ENCODE data around the gene OR2Z1.

Gene OR2Z1, protein sequence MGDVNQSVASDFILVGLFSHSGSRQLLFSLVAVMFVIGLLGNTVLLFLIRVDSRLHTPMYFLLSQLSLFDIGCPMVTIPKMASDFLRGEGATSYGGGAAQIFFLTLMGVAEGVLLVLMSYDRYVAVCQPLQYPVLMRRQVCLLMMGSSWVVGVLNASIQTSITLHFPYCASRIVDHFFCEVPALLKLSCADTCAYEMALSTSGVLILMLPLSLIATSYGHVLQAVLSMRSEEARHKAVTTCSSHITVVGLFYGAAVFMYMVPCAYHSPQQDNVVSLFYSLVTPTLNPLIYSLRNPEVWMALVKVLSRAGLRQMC

DNA sequence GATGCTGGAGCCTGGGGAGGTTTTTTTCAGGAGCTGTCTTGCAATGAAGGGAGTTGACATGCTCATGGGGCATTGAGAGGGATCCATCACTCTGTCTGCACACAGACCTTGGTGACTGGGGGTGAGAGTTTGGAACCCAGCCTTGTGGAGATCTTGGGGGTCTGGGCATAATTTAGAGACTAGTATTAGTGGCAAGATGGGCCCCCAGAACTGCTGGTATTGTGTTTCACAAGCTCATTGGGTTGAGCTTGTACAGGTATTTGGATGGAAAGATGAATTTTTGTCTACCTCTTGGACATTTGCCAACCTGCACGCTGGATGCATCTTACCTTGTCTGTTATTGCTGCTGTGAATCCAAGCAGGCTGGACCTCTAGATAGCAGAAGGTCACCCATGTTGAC, at the start of gene OR2Z1:
OR2Z1 (plus strand) TSS at position 301 of the 400 bp plus-strand sequence. CDS start 9,395 bp downstream, outside the sequence.
- DNase-seq = no peak

- DNase-seq = no peak
These were observed 48.0 kb upstream of the OR2Z1 start for GRCh38 chr19:8673276-8673891.

GRCh38 chr19:8675066-8675465, 46.4 kb upstream of the OR2Z1 start:
- no peak for DNase-seq

DNA sequence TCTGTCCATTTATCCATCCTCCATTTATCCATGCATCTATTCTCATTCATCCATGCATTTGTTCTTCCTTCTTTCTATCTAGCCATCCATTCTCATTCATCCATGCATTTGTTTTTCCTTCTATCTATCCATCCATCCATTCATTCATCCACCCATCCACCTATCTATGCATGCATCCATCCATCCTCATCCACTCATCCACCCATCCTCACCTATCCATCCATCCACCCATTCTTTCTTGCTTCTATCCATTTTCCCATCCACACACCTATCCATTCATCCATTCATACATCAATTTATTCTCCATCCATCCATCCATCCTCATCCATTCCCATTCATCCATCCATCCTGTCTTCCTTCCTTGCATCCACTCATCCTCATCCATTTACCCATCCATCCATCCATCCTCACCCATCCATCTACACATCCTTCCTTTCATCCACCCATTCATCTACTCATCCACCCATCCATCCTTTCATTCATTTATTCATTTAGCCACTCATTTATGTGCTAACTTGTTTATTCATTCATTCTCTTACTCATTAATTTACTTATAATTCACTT, 43.1 kb upstream of the OR2Z1 start:
- no peak for DNase-seq

DNA sequence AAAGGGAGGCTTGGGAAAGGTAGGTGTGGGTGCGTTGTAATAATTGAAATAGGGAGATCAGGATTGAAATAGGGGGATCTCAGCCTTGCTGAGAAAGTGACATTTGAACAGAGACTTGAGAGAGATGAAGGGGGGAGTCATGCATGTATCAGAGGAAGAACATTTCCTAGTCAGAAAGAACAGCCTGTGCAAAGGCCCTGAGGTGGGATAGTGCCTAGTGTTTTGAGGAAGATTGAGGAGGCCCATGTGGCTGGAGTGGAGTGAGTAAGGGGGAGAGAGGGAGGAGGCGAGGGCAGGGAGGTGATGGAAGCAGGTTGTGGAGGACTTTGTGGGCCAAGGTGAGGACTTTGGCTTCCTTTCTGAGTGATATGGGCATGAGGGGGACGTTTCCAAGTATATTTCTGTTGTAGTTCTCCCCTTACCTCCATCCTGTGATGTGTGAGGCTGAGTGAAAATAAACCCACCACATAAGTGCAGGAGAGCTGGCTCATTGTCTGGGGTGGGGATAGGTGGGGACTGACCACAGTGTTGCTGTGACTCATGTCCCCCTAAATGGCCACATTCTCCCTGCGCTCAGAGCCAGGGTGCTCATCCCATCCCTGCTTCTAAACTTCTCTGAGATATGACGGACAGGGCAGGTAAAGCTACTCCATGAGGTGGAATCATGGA, 40.6 kb upstream of the OR2Z1 start:
- DNase-seq = no peak

GRCh38 chr19:8681345-8682029, 39.9 kb upstream of the OR2Z1 start:
- no peak for DNase-seq

DNA sequence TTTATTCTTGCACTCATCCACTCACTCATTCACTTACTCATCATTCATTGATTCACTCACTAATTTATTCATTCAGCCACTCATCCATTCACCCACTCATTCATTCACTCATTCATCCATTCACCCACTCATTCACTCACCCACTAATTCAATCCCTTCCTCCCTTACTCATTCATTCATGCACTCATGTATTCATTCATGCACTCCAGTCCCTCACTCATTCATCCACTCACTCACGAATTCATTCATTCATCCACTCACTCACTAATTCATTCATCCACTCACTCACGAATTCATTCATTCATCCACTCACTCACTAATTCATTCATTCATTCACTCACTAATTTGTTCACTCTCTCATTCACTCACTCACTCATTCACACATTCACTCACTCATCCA, 39.0 kb upstream of the OR2Z1 start:
- no peak for DNase-seq

DNA sequence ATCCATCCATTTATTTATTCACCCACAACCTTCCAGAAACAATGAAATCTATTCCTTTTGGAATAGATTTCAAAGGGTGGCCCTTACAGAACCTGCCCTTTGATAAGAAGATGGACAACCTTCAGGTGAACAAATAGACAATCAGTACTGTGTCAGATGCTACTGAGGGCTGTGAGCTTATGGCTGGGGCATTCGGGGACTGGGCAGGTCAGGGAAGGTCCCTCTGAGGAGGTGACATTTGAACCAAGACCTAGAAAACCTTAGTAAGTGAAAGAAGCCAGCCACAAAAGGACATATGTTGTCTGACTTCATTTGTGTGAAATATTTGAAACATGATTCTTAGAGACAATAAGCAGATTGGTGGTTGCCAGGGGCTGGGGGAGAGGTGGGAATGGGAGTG, 38.5 kb upstream of the OR2Z1 start:
- no peak for DNase-seq

DNA sequence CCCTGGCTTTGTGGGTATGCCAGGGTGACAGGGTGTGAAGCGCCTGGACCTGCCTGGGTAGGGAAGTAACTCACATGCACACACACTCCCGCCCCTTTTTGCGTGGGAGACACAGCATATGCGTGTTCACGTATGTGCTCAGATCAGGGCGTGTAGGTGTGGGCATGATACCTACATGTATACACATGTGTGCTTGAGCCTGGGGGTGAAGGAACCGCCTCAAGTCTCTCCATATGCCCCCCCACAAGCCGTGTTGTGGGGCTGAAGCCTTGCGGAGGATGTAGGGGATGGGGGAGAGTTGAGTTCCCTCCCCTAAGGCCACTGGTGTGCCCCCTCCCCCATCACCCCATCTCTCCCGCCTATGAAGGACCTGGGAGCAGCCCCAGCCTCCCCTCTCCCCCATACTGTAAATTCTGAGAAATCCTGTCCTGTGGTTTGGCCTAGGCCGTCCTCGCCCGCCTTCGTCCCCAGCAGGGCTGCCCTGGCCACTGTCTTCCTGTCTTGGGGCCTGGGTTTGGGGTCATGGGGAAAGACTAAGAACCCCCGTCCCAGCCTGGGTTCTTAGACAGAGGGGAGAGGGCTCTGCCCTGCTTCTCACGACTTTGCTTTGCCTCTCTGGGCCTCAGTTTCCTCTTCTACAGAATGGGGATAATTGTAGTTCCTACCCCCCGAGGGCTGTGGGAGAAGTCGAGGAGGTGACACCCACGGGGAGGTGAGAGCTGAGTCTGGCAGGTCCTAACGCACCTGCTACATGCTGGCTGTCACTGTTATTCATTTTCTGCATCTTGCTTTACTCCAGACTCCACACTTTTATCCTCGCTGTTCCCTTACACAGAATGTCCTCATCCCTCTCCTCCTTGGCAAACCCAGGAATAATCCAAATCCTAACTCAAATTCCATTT, 37.2 kb upstream of the OR2Z1 start:
- DNase-seq = no peak

- no peak for DNase-seq
These were observed 34.9 kb upstream of the OR2Z1 start for GRCh38 chr19:8686549-8686948.

- DNase-seq = no peak
These were observed 32.5 kb upstream of the OR2Z1 start for GRCh38 chr19:8688930-8689329.

- DNase-seq = no peak
These were observed 30.5 kb upstream of the OR2Z1 start for GRCh38 chr19:8690753-8691539.

- no peak for DNase-seq
These were observed 25.9 kb upstream of the OR2Z1 start for GRCh38 chr19:8695501-8695900.

- no peak for DNase-seq
These were observed 25.5 kb upstream of the OR2Z1 start for GRCh38 chr19:8695911-8696310.

DNA sequence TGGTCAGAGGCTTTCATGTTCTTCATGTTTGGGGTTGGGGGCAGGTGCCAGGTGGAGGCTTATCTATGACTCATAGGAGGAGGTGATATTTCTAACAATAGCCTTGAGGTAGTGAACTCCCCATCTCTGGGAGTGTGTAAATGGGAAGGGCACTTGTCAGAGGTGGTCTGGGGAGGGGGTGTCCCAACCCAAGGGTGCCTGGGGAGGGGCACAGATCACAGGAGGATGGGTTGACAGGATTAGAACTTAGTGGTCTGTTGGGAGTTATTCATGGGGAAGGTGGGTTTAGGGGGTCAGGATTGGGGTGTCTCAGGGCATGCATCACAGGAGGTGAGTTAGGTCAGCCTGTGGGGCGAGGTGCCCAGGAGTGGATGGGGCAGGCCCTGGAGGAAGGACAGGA, 24.4 kb upstream of the OR2Z1 start:
- no peak for DNase-seq

DNA sequence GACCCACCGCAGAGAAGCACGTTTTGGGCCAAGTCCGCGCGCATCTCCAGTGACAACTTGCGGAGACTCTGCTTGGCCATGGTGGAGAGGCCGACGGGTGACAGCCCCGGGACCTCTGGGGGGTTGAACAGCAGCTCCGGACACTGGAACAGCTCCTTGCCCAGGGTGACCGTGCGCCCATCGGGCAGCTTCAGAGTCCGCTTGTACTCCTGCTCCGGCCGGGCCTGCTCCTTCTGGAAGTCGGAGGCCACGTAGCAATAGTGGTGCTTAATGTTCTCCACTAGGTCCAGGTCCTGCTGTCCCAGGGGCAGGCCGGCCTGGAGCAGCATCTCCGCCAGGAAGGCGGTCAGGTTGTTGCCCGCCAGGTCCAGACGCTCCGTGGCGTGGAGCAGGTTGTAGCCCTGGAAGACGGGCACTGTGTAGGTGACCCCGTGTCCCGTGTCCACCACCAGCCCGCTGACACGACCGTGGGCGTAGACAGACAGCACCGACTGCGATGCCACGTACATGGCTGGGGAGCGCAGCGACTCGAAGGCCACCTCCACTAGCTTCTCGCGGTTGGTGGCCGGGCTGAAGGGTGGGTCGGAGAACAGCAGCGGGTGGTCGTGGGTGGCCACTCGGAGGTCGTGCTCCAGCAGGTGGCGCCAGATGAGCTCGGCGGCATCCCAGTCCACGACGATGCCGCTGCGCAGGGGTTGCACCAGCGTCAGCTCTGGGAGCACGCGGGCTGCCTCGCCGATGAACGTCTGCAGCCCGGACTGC, 23.6 kb upstream of the OR2Z1 start:
- DNase-seq = no peak

DNA sequence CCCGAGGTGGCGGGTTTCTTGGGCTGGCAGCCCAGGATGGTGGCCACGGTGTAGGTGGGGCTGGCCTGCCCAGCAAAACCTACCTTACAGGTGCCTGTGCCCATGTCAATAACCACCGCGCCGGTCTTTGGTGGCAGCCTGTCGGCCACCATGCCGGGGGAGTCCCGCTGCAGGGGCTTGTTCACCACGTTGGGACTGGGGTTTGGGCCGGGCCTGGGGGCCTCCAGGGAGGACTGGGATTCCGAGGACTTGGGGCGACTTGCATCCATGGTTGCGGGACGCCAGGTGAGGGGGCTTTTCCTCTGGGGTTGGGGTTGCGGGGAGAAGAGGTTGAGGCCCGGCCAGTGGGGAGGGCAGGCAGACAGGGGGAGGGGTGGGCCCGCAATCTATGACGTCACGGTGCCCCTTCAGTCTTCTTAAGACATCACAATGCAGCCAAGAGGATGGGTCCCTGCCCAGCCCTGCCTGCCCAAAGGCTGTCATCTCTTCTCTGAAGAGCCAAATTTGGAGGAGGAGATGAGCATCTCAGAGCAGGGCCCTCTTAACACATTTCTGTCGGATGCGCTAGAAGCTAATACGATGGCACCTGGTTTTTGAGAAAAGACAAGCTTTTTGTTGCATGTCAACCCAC, 22.9 kb upstream of the OR2Z1 start, which contains the start of gene ACTL9:
ACTL9 (minus strand) TSS at position 363 of the 631 bp plus-strand sequence; CDS start at position 269, 94 bp downstream.
- DNase-seq = no peak

- no peak for DNase-seq
These were observed 21.5 kb upstream of the OR2Z1 start for GRCh38 chr19:8699908-8700307.

GRCh38 chr19:8700956-8701355, 20.5 kb upstream of the OR2Z1 start:
- no peak for DNase-seq

DNA sequence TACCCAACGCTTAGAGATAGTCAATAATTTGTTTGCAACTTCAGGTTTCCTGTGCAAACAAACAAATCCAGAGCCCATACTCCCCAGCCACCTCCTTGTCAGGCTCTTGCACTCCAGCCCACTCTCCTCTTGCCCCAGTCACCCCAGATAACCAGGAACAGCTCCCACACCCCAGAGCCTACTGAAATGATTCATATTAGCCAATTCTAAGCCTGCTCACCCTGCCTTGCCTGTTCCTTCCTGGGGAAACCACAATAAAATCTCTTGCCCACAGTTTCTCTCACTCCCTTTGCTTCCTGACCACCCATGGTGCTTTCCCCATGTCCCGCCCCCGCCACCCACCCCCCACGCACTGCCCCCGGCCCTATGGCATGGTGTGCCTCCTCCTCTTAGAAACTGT, 19.1 kb upstream of the OR2Z1 start:
- no peak for DNase-seq
